PFSK-1 (cell line): ENCODE data around the gene ERN2.

Experiments
- POLR2AphosphoS5 ChIP-seq: IDR thresholded peaks from 2 replicates; pipeline ENCODE4 v1.6.1; 2012; ENCODE audit warnings: low read depth, mild to moderate bottlenecking, control low read depth, low read length, moderate library complexity
- SIN3A ChIP-seq: IDR thresholded peaks from 2 replicates; pipeline ENCODE4 v1.6.1; 2012; ENCODE audit warnings: mild to moderate bottlenecking, low read length, moderate library complexity, borderline replicate concordance; ENCODE audit not compliant: insufficient read depth
- TAF1 ChIP-seq: IDR thresholded peaks from 2 replicates; pipeline ENCODE4 v1.6.1; 2012; ENCODE audit warnings: low read length, control low read depth, borderline replicate concordance; ENCODE audit not compliant: insufficient read depth
- TF ChIP-seq, protein P1 (sequence below), 2 experiments: IDR thresholded peaks; 2 replicates each; pipeline versions ENCODE4 v1.6.1 to v1.8.0; 2011 to 2012; ENCODE audit warnings: low read depth in 2 of 2, low read length in 2 of 2, control low read depth in 1 of 2, inconsistent platforms in 1 of 2, mild to moderate bottlenecking in 1 of 2, moderate library complexity in 1 of 2; ENCODE audit not compliant: insufficient read depth in 1 of 2

GRCh38 chr16:23702951-23703350 is 10.1 kb downstream of the ERN2 start:
- TF ChIP-seq TAF1, result no peak
- TF ChIP-seq POLR2AphosphoS5, result no peak
- TF ChIP-seq SIN3A, result no peak
- TF ChIP-seq, protein P1, sequence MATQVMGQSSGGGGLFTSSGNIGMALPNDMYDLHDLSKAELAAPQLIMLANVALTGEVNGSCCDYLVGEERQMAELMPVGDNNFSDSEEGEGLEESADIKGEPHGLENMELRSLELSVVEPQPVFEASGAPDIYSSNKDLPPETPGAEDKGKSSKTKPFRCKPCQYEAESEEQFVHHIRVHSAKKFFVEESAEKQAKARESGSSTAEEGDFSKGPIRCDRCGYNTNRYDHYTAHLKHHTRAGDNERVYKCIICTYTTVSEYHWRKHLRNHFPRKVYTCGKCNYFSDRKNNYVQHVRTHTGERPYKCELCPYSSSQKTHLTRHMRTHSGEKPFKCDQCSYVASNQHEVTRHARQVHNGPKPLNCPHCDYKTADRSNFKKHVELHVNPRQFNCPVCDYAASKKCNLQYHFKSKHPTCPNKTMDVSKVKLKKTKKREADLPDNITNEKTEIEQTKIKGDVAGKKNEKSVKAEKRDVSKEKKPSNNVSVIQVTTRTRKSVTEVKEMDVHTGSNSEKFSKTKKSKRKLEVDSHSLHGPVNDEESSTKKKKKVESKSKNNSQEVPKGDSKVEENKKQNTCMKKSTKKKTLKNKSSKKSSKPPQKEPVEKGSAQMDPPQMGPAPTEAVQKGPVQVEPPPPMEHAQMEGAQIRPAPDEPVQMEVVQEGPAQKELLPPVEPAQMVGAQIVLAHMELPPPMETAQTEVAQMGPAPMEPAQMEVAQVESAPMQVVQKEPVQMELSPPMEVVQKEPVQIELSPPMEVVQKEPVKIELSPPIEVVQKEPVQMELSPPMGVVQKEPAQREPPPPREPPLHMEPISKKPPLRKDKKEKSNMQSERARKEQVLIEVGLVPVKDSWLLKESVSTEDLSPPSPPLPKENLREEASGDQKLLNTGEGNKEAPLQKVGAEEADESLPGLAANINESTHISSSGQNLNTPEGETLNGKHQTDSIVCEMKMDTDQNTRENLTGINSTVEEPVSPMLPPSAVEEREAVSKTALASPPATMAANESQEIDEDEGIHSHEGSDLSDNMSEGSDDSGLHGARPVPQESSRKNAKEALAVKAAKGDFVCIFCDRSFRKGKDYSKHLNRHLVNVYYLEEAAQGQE (IDR thresholded peaks at IDR 0.05; ENCODE audit: insufficient read depth in 1 of 2, low read depth in 2 of 2, low read length in 2 of 2), result no peak
